Activated T-helper 1 cell treated with anti-CD3 and anti-CD28 coated beads, Interleukin-12 subunit alpha, Interleukin-12 subunit beta, Interleukin-2, Interleukin-4 antibody, amounts not matched to agents 30 ng/mL and 10 ng/mL and 1 ng/mL, durations not matched to agents 14 hours and 24 hours and 36 hours (primary cell): Measurements from ENCODE around the gene DUS1L. TPM values are rescaled to one million over a fixed set of nuclear protein-coding genes. Genes with fewer than 3 reads are reported as not detected.

ENCODE experiments used
- DNase-seq: peaks from one replicate; pipeline ENCODE4 v3.0.0; 2021; ENCODE audit warnings: low spot score
- H3K27ac Mint-ChIP-seq: one replicate; pipeline ENCODE4 v1.8.0; 2021; ENCODE audit warnings: mild to moderate bottlenecking, mixed read lengths
- H3K27me3 Mint-ChIP-seq: one replicate; pipeline ENCODE4 v1.8.0; 2022; ENCODE audit warnings: mild to moderate bottlenecking, moderate library complexity, mixed read lengths; ENCODE audit not compliant: insufficient read depth
- H3K36me3 Mint-ChIP-seq: one replicate; pipeline ENCODE4 v1.8.0; 2021; ENCODE audit warnings: low read depth, mixed read lengths
- H3K4me1 Mint-ChIP-seq: one replicate; pipeline ENCODE4 v1.8.0; 2021; ENCODE audit warnings: low read depth, mixed read lengths
- H3K4me3 Mint-ChIP-seq: one replicate; pipeline ENCODE4 v1.8.0; 2021; ENCODE audit warnings: mild to moderate bottlenecking, moderate library complexity, mixed read lengths
- H3K9me3 Mint-ChIP-seq: one replicate; pipeline ENCODE4 v1.8.0; 2021; ENCODE audit warnings: mixed read lengths
- intact Hi-C: fragments of 100-400 bp; cut with micrococcal nuclease; formaldehyde crosslinking; loops from one replicate; pipeline ENCODE4 v1.15.1; 2024
- total RNA-seq: library from RNA; stranded (reverse); gene quantifications from 2 replicates; pipeline ENCODE4 v1.2.3, GENCODE V29; 2022

The DUS1L gene
- total RNA-seq, 1 donor from 2014 or later, result 231 TPM

DNA sequence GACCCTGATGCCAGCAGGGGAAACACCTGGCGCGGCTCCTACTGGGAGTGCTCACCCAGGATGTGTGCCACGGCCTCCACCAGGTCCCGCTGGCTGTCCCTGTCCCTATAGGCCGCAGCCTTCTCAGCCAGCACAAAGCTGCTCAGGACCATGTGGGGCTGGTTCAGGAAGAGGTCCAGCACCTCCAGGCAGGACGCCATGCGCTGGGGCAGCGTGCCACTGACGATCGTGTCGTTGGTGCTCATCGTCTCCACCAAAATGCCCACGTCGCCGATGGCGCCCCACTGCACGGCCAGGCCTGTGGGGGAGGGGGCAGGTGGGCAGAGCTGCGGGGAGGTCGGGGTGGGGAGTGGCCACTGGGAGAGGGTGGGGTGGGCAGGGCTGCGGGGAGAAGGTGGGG lies 15.9 kb upstream of the DUS1L start:
- Mint-ChIP-seq H3K4me1 (no peaks in the 10 kb centered on the region), H3K27me3 (no peaks in the 10 kb centered on the region), H3K27ac (no peak overlapping the region), H3K36me3 (peaks cover 12% of the 10 kb centered on the region), H3K4me3 (no peak overlapping the region), H3K9me3 (no peaks in the 10 kb centered on the region)
- DNase-seq, result no peak
- intact Hi-C loops, result no loop called here

DNA sequence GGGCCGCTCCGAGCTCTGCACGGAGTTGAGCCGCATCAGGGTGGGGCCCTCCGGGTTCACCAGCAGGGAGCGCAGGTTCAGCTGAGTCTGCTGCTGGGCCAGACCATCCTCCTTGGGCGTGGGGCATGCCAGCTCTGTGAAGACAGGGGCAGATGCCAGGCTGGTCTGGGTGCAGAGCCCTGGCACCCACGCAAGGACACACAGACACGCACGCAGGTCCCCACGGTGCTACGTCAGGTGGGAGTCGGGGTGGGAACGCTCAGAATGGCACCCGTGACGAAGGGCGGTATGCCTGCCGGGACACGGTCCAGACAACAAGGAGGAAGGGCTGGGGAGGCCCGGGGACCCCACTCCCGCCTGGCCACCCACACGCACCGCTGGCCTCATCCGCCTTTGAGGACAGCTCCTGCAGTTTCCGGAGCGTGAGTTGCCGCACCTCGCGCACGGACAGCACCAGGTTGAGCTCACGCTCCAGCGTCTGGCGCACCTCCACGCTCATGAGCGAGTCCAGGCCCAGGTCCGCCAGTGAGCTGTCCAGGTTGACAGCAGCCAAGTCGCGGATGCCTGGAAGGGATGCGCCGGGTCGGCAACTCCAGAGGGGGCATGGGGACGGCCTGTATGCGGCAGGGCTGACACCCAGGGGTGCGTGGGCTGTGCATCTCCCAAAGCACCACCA lies 15.3 kb upstream of the DUS1L start:
- no peak for DNase-seq
- H3K27ac Mint-ChIP-seq, result no peak overlapping the region
- no peaks in the 10 kb centered on the region for H3K4me1 Mint-ChIP-seq
- H3K27me3 Mint-ChIP-seq, result no peaks in the 10 kb centered on the region
- no peak overlapping the region for H3K4me3 Mint-ChIP-seq
- intact Hi-C loops, result no loop called here
- H3K36me3 Mint-ChIP-seq, result peaks cover 12% of the 10 kb centered on the region
- no peaks in the 10 kb centered on the region for H3K9me3 Mint-ChIP-seq

DNA sequence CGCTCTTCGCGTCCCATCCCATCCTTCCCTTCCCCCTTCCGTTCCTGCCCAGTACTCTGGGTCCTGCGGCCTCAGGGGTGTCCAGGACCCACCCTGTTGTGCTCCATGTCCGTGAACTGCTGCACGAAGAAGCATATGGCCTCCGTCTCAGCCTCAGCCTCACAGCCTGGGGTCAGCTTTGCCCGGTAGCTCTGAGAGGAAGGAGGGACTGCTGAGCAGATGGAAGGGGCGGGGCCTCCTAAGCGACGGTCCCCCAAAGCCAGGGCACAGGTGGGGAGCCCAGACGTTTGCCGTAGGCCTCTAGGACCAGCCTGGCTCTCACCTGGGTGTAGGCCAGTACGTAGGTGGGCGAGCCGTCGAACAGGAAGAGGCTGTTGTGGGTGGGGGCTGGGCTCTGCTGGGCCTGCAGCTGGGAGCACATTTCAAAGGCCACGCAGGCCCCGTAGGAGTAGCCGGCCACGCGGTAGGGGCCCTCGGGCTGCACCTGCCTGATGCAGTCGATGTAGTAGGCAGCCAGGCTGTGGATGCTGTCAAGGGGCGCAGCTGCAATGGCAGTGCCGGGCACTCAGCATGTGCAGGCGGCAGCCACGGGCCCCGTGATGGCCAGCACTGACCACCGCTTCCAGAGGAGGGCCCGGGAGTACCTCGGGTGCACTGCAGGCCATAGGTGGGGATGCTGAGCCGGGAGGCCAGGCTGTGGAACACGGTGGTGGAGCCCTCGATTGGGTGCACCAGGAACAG lies 14.6 kb upstream of the DUS1L start:
- no peaks in the 10 kb centered on the region for H3K4me1 Mint-ChIP-seq
- no peak overlapping the region for H3K4me3 Mint-ChIP-seq
- intact Hi-C loops, result no loop called here
- no peak overlapping the region for H3K27ac Mint-ChIP-seq
- H3K36me3 Mint-ChIP-seq, result peaks cover 12% of the 10 kb centered on the region
- no peak for DNase-seq
- H3K27me3 Mint-ChIP-seq, result no peaks in the 10 kb centered on the region
- H3K9me3 Mint-ChIP-seq, result no peaks in the 10 kb centered on the region

DNA sequence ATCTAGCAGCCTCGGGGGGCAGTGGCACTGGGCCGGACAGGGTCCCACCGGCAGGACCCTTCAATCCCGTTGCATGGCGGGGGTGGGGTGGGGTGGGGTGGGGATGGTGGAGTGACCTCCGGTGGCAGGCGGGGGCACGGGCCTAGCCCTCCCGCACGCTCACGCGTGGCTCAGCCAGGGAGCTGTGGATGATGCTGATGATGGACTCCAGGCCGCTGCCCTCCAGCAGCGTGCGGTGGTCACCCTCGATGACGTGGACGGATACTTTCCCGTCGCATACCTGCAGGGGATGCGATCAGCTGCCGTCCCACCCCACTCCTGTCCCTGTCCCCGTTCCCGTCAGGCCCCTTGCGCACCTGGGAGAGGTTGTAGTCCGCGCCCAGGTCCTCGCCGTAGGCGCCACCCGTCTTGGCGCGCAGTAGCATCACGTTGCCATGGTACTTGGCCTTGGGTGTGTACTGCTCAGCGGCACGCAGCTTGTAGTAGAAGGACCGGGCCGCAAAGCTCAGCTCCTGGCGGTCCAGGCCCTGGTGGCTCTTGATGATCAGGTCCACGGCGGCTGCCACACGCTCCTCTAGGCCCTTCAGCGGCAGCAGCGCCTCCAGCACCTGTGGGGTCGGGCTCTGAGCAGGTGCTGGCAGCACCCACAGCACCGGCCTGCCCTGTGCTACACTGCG lies 13.5 kb upstream of the DUS1L start:
- peaks cover 3% of the 10 kb centered on the region for H3K27me3 Mint-ChIP-seq
- H3K4me3 Mint-ChIP-seq, result no peak overlapping the region
- intact Hi-C loops, result no loop called here
- H3K9me3 Mint-ChIP-seq, result no peaks in the 10 kb centered on the region
- peaks cover 12% of the 10 kb centered on the region for H3K36me3 Mint-ChIP-seq
- H3K4me1 Mint-ChIP-seq, result no peaks in the 10 kb centered on the region
- H3K27ac Mint-ChIP-seq, result no peak overlapping the region
- DNase-seq, result no peak

DNA sequence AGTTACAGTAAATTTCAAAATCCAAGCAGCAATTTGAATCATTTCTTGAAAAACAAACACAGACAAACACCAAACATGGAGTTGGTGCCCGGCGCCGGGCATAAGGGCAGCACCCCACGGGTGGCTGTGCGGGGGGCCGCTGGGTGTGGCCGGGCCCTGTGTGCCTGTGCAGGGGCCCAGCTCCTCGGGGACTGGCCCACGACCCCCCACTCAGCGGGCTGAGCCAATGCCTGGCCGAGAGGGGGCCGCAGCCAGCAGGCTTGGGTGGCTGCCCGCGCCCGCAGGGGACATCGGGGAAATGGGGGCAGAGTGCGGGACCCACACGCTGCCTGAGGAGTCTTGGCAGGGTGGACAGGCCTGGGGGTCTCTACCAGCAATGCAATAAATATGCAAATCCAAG lies 12.8 kb upstream of the DUS1L start:
- no peak overlapping the region for H3K4me3 Mint-ChIP-seq
- H3K27me3 Mint-ChIP-seq, result peaks cover 6% of the 10 kb centered on the region
- H3K9me3 Mint-ChIP-seq, result no peaks in the 10 kb centered on the region
- no peak overlapping the region for H3K27ac Mint-ChIP-seq
- intact Hi-C loops, result no loop called here
- peaks cover 11% of the 10 kb centered on the region for H3K36me3 Mint-ChIP-seq
- H3K4me1 Mint-ChIP-seq, result no peaks in the 10 kb centered on the region
- no peak for DNase-seq

DNA sequence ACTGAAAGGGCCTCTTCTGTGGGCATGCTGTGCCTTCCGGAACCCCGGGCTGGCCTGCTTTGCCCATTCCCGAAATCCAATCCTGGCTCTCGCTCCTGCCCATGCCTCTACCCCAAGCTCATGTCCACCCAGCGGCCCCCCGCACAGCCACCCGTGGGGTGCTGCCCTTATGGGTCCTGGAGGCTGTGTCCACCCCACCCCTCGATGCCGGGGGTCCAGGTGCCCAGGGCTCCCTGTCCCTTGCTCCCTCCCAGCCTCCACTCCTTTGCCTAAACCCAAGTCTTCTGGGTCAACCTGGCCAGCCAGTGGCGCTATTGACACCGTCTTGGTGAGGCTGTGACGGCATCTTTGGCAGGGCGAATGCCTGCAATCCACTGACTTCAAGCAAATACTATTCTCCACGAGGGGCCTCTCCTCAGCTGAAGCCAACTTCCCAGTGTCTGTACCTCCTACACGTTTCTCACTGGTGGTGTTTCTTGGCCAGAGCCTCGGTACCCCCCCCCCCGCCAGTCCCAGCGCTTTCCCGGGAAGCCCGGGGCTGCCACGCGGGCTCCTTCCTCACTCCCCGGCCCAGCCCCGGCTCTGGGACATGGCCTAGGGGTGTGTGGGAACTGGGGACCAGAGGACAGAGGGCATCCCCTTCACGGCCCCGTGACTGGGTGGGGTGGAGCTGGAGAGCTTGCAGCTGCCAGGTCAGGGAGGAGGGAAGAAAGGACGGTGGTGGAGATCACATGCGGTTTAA lies 12.2 kb upstream of the DUS1L start:
- Mint-ChIP-seq H3K9me3 (no peaks in the 10 kb centered on the region), H3K27me3 (peaks cover 7% of the 10 kb centered on the region)
- no peak for DNase-seq

DNA sequence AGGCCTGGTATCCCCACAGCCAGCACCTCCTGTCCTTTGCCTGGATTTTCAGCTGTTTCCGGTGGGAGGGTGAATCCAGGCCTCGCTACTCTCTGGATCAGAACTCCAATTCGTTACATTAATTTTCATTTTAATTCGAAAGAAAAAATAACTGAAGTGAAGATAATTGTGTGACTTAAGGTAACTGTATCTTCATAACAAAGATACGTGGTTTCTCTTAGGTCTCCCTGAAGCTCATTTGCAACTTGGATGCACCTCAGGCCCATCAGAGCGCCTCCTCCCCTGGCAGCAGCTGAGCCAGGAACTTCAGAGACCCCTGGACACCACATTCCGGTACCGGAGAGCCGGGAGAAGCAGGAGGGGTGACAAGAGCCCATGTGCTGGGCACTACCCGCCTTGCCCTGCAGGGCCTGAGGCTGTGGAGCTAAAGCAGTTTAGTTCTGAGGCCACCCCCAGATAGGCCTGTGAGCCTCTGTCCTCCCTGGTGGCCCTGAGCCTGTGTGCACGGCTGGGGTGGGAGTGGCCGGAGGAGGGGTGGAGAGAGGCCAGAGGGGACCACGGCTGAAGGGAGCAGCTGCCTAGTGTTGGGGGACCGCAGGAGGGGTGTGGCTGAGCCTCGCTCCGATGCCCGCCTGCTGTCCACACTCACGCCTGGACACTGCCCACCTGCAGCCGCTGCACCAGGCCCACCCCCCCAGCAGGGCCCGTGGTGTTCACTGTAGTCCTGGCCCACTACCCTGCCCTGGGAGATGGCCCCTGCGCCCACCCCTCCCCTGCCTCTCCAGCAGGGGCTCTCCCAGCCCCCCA lies 11.4 kb upstream of the DUS1L start:
- no peaks in the 10 kb centered on the region for H3K4me1 Mint-ChIP-seq
- no peak for DNase-seq
- intact Hi-C loops, result no loop called here
- H3K9me3 Mint-ChIP-seq, result no peaks in the 10 kb centered on the region
- no peak overlapping the region for H3K27ac Mint-ChIP-seq
- H3K36me3 Mint-ChIP-seq, result peaks cover 6% of the 10 kb centered on the region
- H3K27me3 Mint-ChIP-seq, result peaks cover 7% of the 10 kb centered on the region
- no peak overlapping the region for H3K4me3 Mint-ChIP-seq

More for the DNA sequence above, 12.2 kb upstream of the DUS1L start:
- no peak overlapping the region for H3K4me3 Mint-ChIP-seq
- no peaks in the 10 kb centered on the region for H3K4me1 Mint-ChIP-seq
- no peak overlapping the region for H3K27ac Mint-ChIP-seq
- H3K36me3 Mint-ChIP-seq, result peaks cover 6% of the 10 kb centered on the region
- intact Hi-C loops, result no loop called here

DNA sequence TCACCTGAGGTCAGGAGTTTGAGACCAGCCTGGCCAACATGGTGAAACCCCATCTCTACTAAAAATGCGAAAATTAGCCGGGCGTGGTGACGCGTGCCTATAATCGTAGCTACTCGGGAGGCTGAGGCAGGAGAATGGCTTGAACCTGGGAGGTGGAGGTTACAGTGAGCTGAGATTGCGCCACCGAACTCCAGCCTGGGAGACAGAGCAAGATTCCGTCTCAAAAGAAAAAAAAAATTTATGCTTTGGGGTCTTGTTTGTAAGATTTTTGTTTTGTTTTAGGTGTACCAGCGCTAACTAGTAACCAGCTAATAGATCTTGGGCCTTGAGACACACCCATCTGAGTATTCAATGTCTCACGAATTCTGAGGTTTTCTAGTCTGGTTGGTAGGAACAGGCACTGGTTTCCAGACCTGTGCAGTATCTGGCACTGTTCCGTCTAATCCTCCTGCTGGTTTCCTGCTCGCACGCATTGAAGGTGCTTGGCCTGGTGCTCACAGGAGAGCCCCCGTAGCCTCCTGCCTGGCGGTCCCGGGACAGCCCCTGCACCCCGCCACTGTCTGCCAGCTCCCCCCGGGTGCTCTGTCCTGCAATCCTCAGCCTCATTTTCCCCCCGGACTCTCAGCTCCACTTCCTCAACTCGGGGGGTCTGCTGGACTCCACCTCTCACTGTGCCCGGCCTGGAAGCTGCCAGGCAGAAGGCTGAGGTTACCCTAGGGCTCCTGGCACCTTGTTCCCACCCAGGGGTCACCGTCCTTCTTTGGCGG lies 10.6 kb upstream of the DUS1L start:
- H3K9me3 Mint-ChIP-seq, result no peaks in the 10 kb centered on the region
- H3K27ac Mint-ChIP-seq, result no peak overlapping the region
- H3K4me3 Mint-ChIP-seq, result no peak overlapping the region
- H3K27me3 Mint-ChIP-seq, result peaks cover 7% of the 10 kb centered on the region
- no peak for DNase-seq
- peaks cover 6% of the 10 kb centered on the region for H3K36me3 Mint-ChIP-seq
- intact Hi-C loops, result no loop called here
- no peaks in the 10 kb centered on the region for H3K4me1 Mint-ChIP-seq

DNA sequence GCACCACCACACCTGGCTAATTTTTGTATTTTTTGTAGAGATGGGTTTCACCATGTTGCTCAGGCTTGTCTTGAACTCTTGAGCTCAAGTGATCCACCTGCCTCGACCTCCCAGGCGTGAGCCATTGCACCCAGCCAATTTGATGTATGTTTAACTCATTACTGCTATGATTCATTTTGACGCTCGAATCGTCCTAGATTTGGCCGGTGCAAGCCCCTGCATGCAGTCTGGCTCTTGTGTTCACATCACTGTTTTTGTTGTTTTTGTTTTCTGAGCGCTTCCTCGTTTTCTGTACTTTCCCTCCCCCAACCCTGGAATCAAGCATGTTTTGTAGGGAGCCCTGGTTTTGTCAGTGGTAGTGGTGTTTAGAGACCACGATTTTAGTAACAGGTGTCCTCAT lies 7.8 kb upstream of the DUS1L start:
- Mint-ChIP-seq H3K4me3 (no peak overlapping the region), H3K9me3 (no peaks in the 10 kb centered on the region), H3K27me3 (peaks cover 7% of the 10 kb centered on the region), H3K36me3 (peaks cover 3% of the 10 kb centered on the region), H3K27ac (no peak overlapping the region), H3K4me1 (no peaks in the 10 kb centered on the region)
- intact Hi-C loops, result no loop called here
- no peak for DNase-seq

DNA sequence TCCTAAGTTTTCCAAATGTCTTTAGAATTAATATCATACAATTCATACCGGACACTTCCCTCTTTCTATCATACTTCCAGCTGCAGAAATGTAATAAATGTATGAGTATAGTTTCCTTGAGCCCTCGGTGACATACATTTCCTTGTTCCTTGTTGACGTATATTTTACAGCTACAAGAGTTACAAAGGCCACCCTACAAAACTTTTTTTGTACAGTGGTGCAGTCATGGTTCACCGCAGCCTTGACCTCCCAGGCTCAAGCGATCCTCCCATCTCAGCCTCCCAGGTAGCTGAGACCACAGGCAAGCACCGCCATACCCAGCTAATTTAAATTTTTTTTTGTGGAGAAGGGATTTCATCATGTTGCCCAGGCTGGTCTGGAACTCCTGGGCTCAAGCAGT lies 7.2 kb upstream of the DUS1L start:
- intact Hi-C loops, result no loop called here
- H3K4me1 Mint-ChIP-seq, result no peaks in the 10 kb centered on the region
- peaks cover 7% of the 10 kb centered on the region for H3K27me3 Mint-ChIP-seq
- H3K36me3 Mint-ChIP-seq, result no peaks in the 10 kb centered on the region
- H3K27ac Mint-ChIP-seq, result no peak overlapping the region
- no peaks in the 10 kb centered on the region for H3K9me3 Mint-ChIP-seq
- no peak for DNase-seq
- H3K4me3 Mint-ChIP-seq, result no peak overlapping the region

DNA sequence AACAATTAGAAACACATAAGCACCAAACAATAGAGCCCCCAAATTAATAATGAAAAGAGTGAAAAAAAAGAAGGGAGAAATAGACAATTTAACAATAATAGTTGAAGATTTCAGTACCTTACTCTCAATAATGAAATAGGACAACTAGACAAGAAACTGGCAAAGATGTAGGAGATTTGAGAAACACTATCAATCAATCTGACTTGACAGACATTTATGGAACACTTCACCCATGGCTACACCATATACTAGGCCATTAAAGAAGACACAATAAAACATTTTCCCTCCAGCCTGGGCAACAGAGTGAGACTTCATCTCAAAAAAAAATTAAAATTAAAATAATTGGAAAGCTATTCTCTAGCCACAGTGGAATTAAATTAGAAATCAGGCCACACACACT lies 5.0 kb upstream of the DUS1L start:
- no peak overlapping the region for H3K4me3 Mint-ChIP-seq
- H3K4me1 Mint-ChIP-seq, result no peaks in the 10 kb centered on the region
- H3K27me3 Mint-ChIP-seq, result peaks cover 7% of the 10 kb centered on the region
- intact Hi-C loops, result no loop called here
- DNase-seq, result no peak
- no peaks in the 10 kb centered on the region for H3K9me3 Mint-ChIP-seq
- H3K36me3 Mint-ChIP-seq, result peaks cover 2% of the 10 kb centered on the region
- H3K27ac Mint-ChIP-seq, result no peak overlapping the region
